SK-N-MC (cell line): ENCODE measurements around the gene PLSCR4.

Source experiments
- EZH2 ChIP-seq: fragments of 200-600 bp; sonication (generic); IDR thresholded peaks from one replicate; pipeline ENCODE4 v1.6.1; 2017; ENCODE audit warnings: antibody characterized with exemption
- FOXP2 ChIP-seq: optimal IDR thresholded peaks from 2 replicates; pipeline ENCODE3; 2011; ENCODE audit warnings: mild to moderate bottlenecking, moderate library complexity; ENCODE audit not compliant: insufficient read depth; ENCODE audit errors: extremely low read length, control extremely low read depth
- POLR2AphosphoS5 ChIP-seq: IDR thresholded peaks from 2 replicates; pipeline ENCODE4 v1.6.1; 2012; ENCODE audit warnings: mild to moderate bottlenecking, low read depth, low read length, borderline replicate concordance

DNA sequence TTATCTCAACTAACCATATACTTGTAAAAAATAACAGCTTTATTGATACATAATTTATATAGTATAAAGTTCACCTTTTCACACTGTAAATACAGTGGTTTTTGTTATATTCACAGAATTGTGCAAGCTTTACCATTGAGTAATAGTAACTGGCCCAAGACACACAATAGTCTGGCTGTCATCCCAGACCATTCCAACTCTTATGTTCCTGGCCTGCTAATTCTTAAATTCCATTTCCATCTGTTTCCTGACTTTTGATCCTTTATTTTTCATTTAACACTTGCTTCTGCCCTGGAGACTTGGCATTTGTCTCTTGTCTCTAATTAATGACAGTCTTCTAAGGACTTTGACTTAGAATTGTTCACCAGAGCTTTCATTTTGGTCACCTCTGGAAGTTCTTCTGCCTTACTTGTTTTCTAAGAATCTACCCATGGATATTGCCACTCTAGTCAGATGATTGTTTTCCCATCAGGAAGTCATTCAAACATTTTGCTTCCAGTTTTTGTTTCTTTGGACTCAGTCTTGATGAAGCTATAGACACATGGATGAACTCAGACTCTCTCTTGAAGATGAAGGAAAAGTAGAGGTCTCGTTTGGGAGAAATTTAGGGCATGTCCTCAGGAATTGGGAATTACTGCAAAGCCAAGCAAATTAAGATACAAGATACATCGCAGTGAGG is 27.2 kb upstream of the PLSCR4 start:
- no peak for TF ChIP-seq POLR2AphosphoS5
- TF ChIP-seq EZH2 = no peak
- TF ChIP-seq FOXP2 = no peak
